Keratinocyte (primary cell): ENCODE data around the gene MRPL10.

ENCODE experiments used
- EZH2 ChIP-seq: IDR thresholded peaks from one replicate; pipeline ENCODE4 v1.6.1; 2012; ENCODE audit warnings: inconsistent platforms, mild to moderate bottlenecking, low read length, moderate library complexity
- TF ChIP-seq, protein P1 (sequence below), 3 experiments: IDR thresholded peaks in 1 of 3; conservative IDR thresholded peaks in 1 of 3; optimal IDR thresholded peaks in 1 of 3; 2 replicates in 2 of 3; 3 replicates in 1 of 3; pipeline versions ENCODE3 to v1.5.1; 2011; ENCODE audit warnings: low read length in 3 of 3, mild to moderate bottlenecking in 3 of 3, moderate library complexity in 2 of 3, control low read depth in 1 of 3, inconsistent platforms in 1 of 3; ENCODE audit not compliant: insufficient read depth in 2 of 3; ENCODE audit errors: extremely low read depth in 1 of 3

DNA sequence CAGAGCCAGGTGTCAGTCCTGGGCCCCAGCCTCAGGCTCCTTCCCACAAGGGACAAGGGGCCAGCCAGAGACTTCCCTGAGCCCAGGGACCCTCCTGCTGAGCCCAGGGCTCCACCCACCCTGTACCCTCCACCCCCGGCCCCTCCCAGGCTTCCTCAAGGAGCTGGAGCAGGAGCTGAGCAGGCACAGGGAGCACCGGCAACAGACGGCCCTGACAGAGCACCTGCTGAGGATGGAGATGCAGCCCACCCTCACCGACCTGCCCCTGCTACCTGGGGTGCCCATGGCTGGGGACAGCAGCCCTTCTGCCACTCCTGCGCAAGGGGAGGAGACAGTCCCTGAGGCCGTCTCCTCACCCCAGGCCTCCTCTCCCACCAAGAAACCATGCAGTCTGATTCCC is 5.3 kb upstream of the MRPL10 start:
- TF ChIP-seq, protein P1, sequence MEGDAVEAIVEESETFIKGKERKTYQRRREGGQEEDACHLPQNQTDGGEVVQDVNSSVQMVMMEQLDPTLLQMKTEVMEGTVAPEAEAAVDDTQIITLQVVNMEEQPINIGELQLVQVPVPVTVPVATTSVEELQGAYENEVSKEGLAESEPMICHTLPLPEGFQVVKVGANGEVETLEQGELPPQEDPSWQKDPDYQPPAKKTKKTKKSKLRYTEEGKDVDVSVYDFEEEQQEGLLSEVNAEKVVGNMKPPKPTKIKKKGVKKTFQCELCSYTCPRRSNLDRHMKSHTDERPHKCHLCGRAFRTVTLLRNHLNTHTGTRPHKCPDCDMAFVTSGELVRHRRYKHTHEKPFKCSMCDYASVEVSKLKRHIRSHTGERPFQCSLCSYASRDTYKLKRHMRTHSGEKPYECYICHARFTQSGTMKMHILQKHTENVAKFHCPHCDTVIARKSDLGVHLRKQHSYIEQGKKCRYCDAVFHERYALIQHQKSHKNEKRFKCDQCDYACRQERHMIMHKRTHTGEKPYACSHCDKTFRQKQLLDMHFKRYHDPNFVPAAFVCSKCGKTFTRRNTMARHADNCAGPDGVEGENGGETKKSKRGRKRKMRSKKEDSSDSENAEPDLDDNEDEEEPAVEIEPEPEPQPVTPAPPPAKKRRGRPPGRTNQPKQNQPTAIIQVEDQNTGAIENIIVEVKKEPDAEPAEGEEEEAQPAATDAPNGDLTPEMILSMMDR (optimal IDR thresholded peaks at IDR 0.05 in 1 of 3, IDR thresholded peaks at IDR 0.05 in 1 of 3, conservative IDR thresholded peaks at IDR 0.05 in 1 of 3; ENCODE audit: extremely low read depth in 1 of 3, insufficient read depth in 2 of 3, low read length in 3 of 3), result no peak
- TF ChIP-seq EZH2, result no peak
